Esophagus muscularis mucosa (tissue), 4 donors: ENCODE data around the gene CTNNA1.

Experiments used
- CTCF ChIP-seq, 3 experiments: fragments of 200-600 bp in 2 of 3; fragments of 450-650 bp in 1 of 3; sonication (generic) in 2 of 3; IDR thresholded peaks; one replicate each; pipeline ENCODE4 v1.5.1; 2017 to 2019; ENCODE audit warnings: antibody characterized with exemption in 3 of 3, mild to moderate bottlenecking in 2 of 3, moderate library complexity in 1 of 3
- EP300 ChIP-seq: sonication (generic); formaldehyde crosslinking; IDR thresholded peaks from one replicate; pipeline ENCODE4 v1.6.1; 2017; ENCODE audit warnings: antibody characterized with exemption
- POLR2A ChIP-seq: fragments of 450-650 bp; IDR thresholded peaks from one replicate; pipeline ENCODE4 v1.6.1; 2017; ENCODE audit warnings: antibody characterized with exemption, moderate library complexity, mild to moderate bottlenecking, low read depth
- POLR2AphosphoS5 ChIP-seq, 2 donors: sonication (generic); formaldehyde crosslinking; IDR thresholded peaks; one replicate each; pipeline ENCODE4 v1.6.1; 2017; ENCODE audit warnings: antibody characterized with exemption in 2 of 2

- TF ChIP-seq CTCF (IDR thresholded peaks at IDR 0.05) = no peak
- TF ChIP-seq POLR2AphosphoS5 (IDR thresholded peaks at IDR 0.05) = no peak
- no peak for TF ChIP-seq EP300
- no peak for TF ChIP-seq POLR2A
These were observed 177.3 kb downstream of the CTNNA1 start for GRCh38 chr5:138930371-138931097.
